H9 (cell line): ENCODE data around the gene LRRC7. TPM values are rescaled to one million over a fixed set of nuclear protein-coding genes. Genes with fewer than 3 reads are reported as not detected.

Experiments
- DNase-seq: peaks from one replicate; pipeline ENCODE4 v3.0.0-alpha.2; 2017
- H2AFZ ChIP-seq: one replicate; pipeline ENCODE4 v1.6.1; 2013; ENCODE audit warnings: mild to moderate bottlenecking, low read length, control low read depth, moderate library complexity
- H2AK5ac ChIP-seq: 2 replicates; pipeline ENCODE4 v1.6.1; 2013; ENCODE audit warnings: low read length, control low read depth, mixed read lengths; ENCODE audit not compliant: insufficient read length
- H2BK120ac ChIP-seq: one replicate; pipeline ENCODE4 v1.6.1; 2013; ENCODE audit warnings: low read depth, mild to moderate bottlenecking, low read length, control low read depth, inconsistent platforms; ENCODE audit not compliant: poor library complexity, severe bottlenecking
- H2BK12ac ChIP-seq: 2 replicates; pipeline ENCODE4 v1.6.1; 2013; ENCODE audit warnings: low read length, control low read depth, mixed read lengths, low read depth; ENCODE audit not compliant: insufficient read length
- H2BK15ac ChIP-seq: 2 replicates; pipeline ENCODE4 v1.6.1; 2013; ENCODE audit warnings: low read depth, low read length, control low read depth
- H2BK20ac ChIP-seq: one replicate; pipeline ENCODE4 v1.6.1; 2013; ENCODE audit warnings: low read depth, mild to moderate bottlenecking, low read length, control low read depth, inconsistent platforms; ENCODE audit not compliant: poor library complexity, severe bottlenecking
- H2BK5ac ChIP-seq: 2 replicates; pipeline ENCODE4 v1.6.1; 2013; ENCODE audit warnings: low read length, control low read depth, mixed read lengths; ENCODE audit not compliant: insufficient read length
- H3K14ac ChIP-seq: 2 replicates; pipeline ENCODE4 v1.6.1; 2013; ENCODE audit warnings: low read length, control low read depth; ENCODE audit not compliant: insufficient read depth
- H3K18ac ChIP-seq: 2 replicates; pipeline ENCODE4 v1.6.1; 2013; ENCODE audit warnings: low read depth, mild to moderate bottlenecking, mixed read lengths, low read length, control low read depth; ENCODE audit not compliant: insufficient read length
- H3K23ac ChIP-seq: 2 replicates; pipeline ENCODE4 v1.6.1; 2013; ENCODE audit warnings: low read length, control low read depth, mixed read lengths, low read depth; ENCODE audit not compliant: insufficient read length
- H3K23me2 ChIP-seq: 2 replicates; pipeline ENCODE4 v1.6.1; 2013; ENCODE audit warnings: low read depth, mild to moderate bottlenecking, mixed read lengths, low read length, control low read depth; ENCODE audit not compliant: insufficient read length, poor library complexity, severe bottlenecking
- H3K27ac ChIP-seq: 2 replicates; pipeline ENCODE4 v1.5.1; 2013; ENCODE audit warnings: low read length, control low read depth, mixed read lengths, low read depth; ENCODE audit not compliant: insufficient read length
- H3K27me3 ChIP-seq: 2 replicates; pipeline ENCODE4 v1.6.1; 2013; ENCODE audit warnings: low read length, control low read depth, inconsistent platforms; ENCODE audit not compliant: insufficient read depth
- H3K4ac ChIP-seq: 2 replicates; pipeline ENCODE4 v1.6.1; 2013; ENCODE audit warnings: low read depth, mild to moderate bottlenecking, control low read depth, inconsistent platforms, low read length, moderate library complexity
- H3K4me1 ChIP-seq: 2 replicates; pipeline ENCODE4 v1.6.1; 2013; ENCODE audit warnings: low read length, control low read depth, inconsistent platforms; ENCODE audit not compliant: insufficient read depth
- H3K4me2 ChIP-seq: 2 replicates; pipeline ENCODE4 v1.6.1; 2013; ENCODE audit warnings: low read length, control low read depth, mixed read lengths; ENCODE audit not compliant: insufficient read length, insufficient read depth
- H3K56ac ChIP-seq: 2 replicates; pipeline ENCODE4 v1.6.1; 2013; ENCODE audit warnings: low read depth, mild to moderate bottlenecking, mixed read lengths, low read length, control low read depth; ENCODE audit not compliant: insufficient read length
- H3K79me1 ChIP-seq: 2 replicates; pipeline ENCODE4 v1.6.1; 2013; ENCODE audit warnings: low read depth, mild to moderate bottlenecking, moderate library complexity, low read length, control low read depth, inconsistent platforms; ENCODE audit not compliant: insufficient read depth, poor library complexity, severe bottlenecking
- H3K79me2 ChIP-seq: 2 replicates; pipeline ENCODE4 v1.6.1; 2013; ENCODE audit warnings: low read length, control low read depth, inconsistent platforms; ENCODE audit not compliant: insufficient read depth
- H3K9ac ChIP-seq: 2 replicates; pipeline ENCODE4 v1.6.1; 2013; ENCODE audit warnings: low read length, control low read depth, mixed read lengths; ENCODE audit not compliant: insufficient read length; ENCODE audit errors: extremely low read depth
- H3K9me3 ChIP-seq: one replicate; pipeline ENCODE4 v1.6.1; 2013; ENCODE audit warnings: low read depth, low read length, inconsistent platforms; ENCODE audit not compliant: control insufficient read depth
- H3T11ph ChIP-seq: one replicate; pipeline ENCODE4 v1.6.1; 2013; ENCODE audit warnings: mild to moderate bottlenecking, low read length, control low read depth, inconsistent platforms
- H4K20me1 ChIP-seq: one replicate; pipeline ENCODE4 v1.6.1; 2013; ENCODE audit not compliant: control insufficient read depth, insufficient read length, insufficient read depth
- H4K5ac ChIP-seq: 2 replicates; pipeline ENCODE4 v1.6.1; 2013; ENCODE audit warnings: low read depth, mild to moderate bottlenecking, mixed read lengths, low read length, control low read depth; ENCODE audit not compliant: insufficient read length
- H4K8ac ChIP-seq: replicated peaks from 2 replicates; pipeline ENCODE4 v1.6.1; 2013; ENCODE audit warnings: low read length, control low read depth, mixed read lengths, low read depth; ENCODE audit not compliant: insufficient read length
- H4K91ac ChIP-seq: 2 replicates; pipeline ENCODE4 v1.6.1; 2013; ENCODE audit warnings: low read depth, mild to moderate bottlenecking, moderate library complexity, mixed read lengths, low read length, control low read depth; ENCODE audit not compliant: insufficient read length
- H3K27ac Mint-ChIP-seq, 3 experiments: 2 replicates in 2 of 3; 3 replicates in 1 of 3; pipeline ENCODE4 v1.8.0; 2020 to 2021; ENCODE audit warnings: mixed read lengths in 3 of 3, mild to moderate bottlenecking in 1 of 3, moderate library complexity in 1 of 3
- H3K27me3 Mint-ChIP-seq: 2 replicates; pipeline ENCODE4 v1.8.0; 2021; ENCODE audit warnings: low read depth, mild to moderate bottlenecking, moderate library complexity, mixed read lengths
- H3K36me3 Mint-ChIP-seq, 3 experiments: 2 replicates in 2 of 3; 3 replicates in 1 of 3; pipeline ENCODE4 v1.8.0; 2020 to 2021; ENCODE audit warnings: low read depth in 3 of 3, mixed read lengths in 3 of 3; ENCODE audit not compliant: insufficient read depth in 1 of 3
- H3K4me1 Mint-ChIP-seq, 2 experiments: 2 replicates each; pipeline ENCODE4 v1.8.0; 2020; ENCODE audit warnings: mixed read lengths in 2 of 2
- H3K4me3 Mint-ChIP-seq, 2 experiments: 2 replicates in 1 of 2; 3 replicates in 1 of 2; pipeline ENCODE4 v1.8.0; 2020 to 2021; ENCODE audit warnings: mild to moderate bottlenecking in 2 of 2, mixed read lengths in 2 of 2, moderate library complexity in 1 of 2
- H3K9me3 Mint-ChIP-seq, 2 experiments: 2 replicates in 1 of 2; 3 replicates in 1 of 2; pipeline ENCODE4 v1.8.0; 2020; ENCODE audit warnings: mild to moderate bottlenecking in 2 of 2, mixed read lengths in 2 of 2, moderate library complexity in 1 of 2
- WGBS: extraction: QIAGEN DNeasy Blood & Tissue Kit; methylation state at CpG from one replicate; pipeline ENCODE4 v1.1.7; 2013; ENCODE audit warnings: missing lambda C conversion rate, low lambda C conversion rate, mixed read lengths; ENCODE audit not compliant: insufficient read length; ENCODE audit errors: extremely low coverage; 5-methylcytosine and 5-hydroxymethylcytosine counted together
- total RNA-seq: library from RNA; stranded (reverse); gene quantifications from 2 replicates; pipeline ENCODE4 v1.2.1, GENCODE V29; 2021
- TF ChIP-seq, protein P1 (sequence below): fragments of 200-600 bp; sonication (generic); conservative IDR thresholded peaks from 3 replicates; pipeline ENCODE4 v1.8.0; 2021; ENCODE audit warnings: antibody characterized with exemption, mild to moderate bottlenecking

LRRC7 gene
- total RNA-seq, 1 experiment from 2014 or later, result not detected

DNA sequence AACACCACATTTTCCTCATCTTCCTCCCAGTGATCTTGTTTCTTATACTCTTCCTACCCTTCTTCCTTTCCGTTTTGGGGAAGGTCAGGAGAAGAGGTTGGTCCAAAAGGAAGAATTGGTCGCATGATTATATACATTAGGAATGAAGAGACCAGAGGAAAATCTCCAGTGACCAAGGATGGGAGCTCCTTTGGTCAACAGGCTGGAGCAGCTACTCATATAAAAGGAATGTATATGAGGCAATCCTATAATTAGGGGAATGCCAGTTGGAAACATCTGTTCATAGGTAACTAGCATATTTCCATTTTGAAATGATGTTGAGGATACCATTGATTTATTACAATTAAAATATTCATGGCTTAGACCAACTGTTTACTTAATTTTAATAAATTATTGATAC, 523.2 kb downstream of the LRRC7 start:
- H3K4me3 Mint-ChIP-seq, result no peak overlapping the region
- H4K8ac ChIP-seq, result no peak overlapping the region
- H2BK15ac ChIP-seq, result no peak overlapping the region
- no peak overlapping the region for H3K18ac ChIP-seq
- no peaks in the 10 kb centered on the region for H3K36me3 Mint-ChIP-seq
- H3K27me3 ChIP-seq, result no peaks in the 10 kb centered on the region
- H3K23ac ChIP-seq, result no peak overlapping the region
- H3K27ac ChIP-seq, result no peak overlapping the region
- no peak overlapping the region for H2BK12ac ChIP-seq
- H4K20me1 ChIP-seq, result no peaks in the 10 kb centered on the region
- H4K5ac ChIP-seq, result no peak overlapping the region
- no peak overlapping the region for H2BK120ac ChIP-seq
- TF ChIP-seq, protein P1, sequence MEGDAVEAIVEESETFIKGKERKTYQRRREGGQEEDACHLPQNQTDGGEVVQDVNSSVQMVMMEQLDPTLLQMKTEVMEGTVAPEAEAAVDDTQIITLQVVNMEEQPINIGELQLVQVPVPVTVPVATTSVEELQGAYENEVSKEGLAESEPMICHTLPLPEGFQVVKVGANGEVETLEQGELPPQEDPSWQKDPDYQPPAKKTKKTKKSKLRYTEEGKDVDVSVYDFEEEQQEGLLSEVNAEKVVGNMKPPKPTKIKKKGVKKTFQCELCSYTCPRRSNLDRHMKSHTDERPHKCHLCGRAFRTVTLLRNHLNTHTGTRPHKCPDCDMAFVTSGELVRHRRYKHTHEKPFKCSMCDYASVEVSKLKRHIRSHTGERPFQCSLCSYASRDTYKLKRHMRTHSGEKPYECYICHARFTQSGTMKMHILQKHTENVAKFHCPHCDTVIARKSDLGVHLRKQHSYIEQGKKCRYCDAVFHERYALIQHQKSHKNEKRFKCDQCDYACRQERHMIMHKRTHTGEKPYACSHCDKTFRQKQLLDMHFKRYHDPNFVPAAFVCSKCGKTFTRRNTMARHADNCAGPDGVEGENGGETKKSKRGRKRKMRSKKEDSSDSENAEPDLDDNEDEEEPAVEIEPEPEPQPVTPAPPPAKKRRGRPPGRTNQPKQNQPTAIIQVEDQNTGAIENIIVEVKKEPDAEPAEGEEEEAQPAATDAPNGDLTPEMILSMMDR, result no peak
- H3K14ac ChIP-seq, result no peak overlapping the region
- H4K91ac ChIP-seq, result no peak overlapping the region
- H3T11ph ChIP-seq, result no peak overlapping the region
- no peak overlapping the region for H2BK20ac ChIP-seq
- H2AFZ ChIP-seq, result no peak overlapping the region
- H3K9me3 Mint-ChIP-seq, result no peaks in the 10 kb centered on the region
- no peak overlapping the region for H2BK5ac ChIP-seq
- no peaks in the 10 kb centered on the region for H3K27me3 Mint-ChIP-seq
- no peaks in the 10 kb centered on the region for H3K79me2 ChIP-seq
- H3K79me1 ChIP-seq, result no peaks in the 10 kb centered on the region
- no peak overlapping the region for H3K4me2 ChIP-seq
- peaks cover 5 to 7% of the 10 kb centered on the region in 2 experiments; a peak in 3 of 4 replicates for H3K4me1 Mint-ChIP-seq
- no peaks in the 10 kb centered on the region for H3K4me1 ChIP-seq
- H3K9ac ChIP-seq, result no peak overlapping the region
- no peaks in the 10 kb centered on the region for H3K23me2 ChIP-seq
- no peak overlapping the region for H3K56ac ChIP-seq
- H3K9me3 ChIP-seq, result no peaks in the 10 kb centered on the region
- no peak overlapping the region for H3K27ac Mint-ChIP-seq
- no peak overlapping the region for H3K4ac ChIP-seq
- no peak for DNase-seq
- no peak overlapping the region for H2AK5ac ChIP-seq
- WGBS, result no CpG with 5 or more reads among the region's 2 CpGs
